Kidney (tissue), 14 donors: ENCODE results near the gene OR1F1. TPM values are rescaled to one million over a fixed set of nuclear protein-coding genes. Genes with fewer than 3 reads are reported as not detected.

Source experiments
- DNase-seq, 5 donors: peaks; one replicate each; pipeline ENCODE4 v3.0.0-alpha.2; 2013 to 2020
- FAIRE-seq: peaks from 2 replicates; lab custom pipeline; 2012; peaks lifted over from hg19 to GRCh38; lab: Jason Lieb, UNC
- H3K27ac ChIP-seq, 2 donors: one replicate each; pipeline ENCODE4 v1.7.0; 2013; ENCODE audit warnings: low read depth in 2 of 2, low read length in 2 of 2, inconsistent platforms in 1 of 2
- H3K27me3 ChIP-seq: one replicate; pipeline ENCODE4 v1.7.1; 2013; ENCODE audit warnings: low read length, inconsistent platforms; ENCODE audit not compliant: control insufficient read depth, insufficient read depth
- H3K36me3 ChIP-seq, 3 donors: one replicate each; pipeline versions ENCODE4 v1.7.0 to v1.7.1; 2013; ENCODE audit warnings: low read length in 3 of 3, control low read depth in 1 of 3, inconsistent platforms in 1 of 3; ENCODE audit not compliant: insufficient read depth in 3 of 3, control insufficient read depth in 2 of 3
- H3K4me1 ChIP-seq, 3 donors: one replicate each; pipeline versions ENCODE4 v1.7.0 to v1.7.1; 2013; ENCODE audit warnings: low read length in 3 of 3, inconsistent platforms in 1 of 3, low read depth in 1 of 3; ENCODE audit not compliant: control insufficient read depth in 2 of 3, insufficient read depth in 2 of 3
- H3K4me3 ChIP-seq, 3 donors: one replicate each; pipeline versions ENCODE4 v1.7.0 to v1.8.1; 2013; ENCODE audit warnings: low read length in 3 of 3, control low read depth in 1 of 3, inconsistent platforms in 1 of 3
- H3K9ac ChIP-seq, 3 donors: one replicate each; pipeline versions ENCODE4 v1.7.0 to v1.7.1; 2013; ENCODE audit warnings: low read length in 3 of 3, control low read depth in 1 of 3, inconsistent platforms in 1 of 3
- H3K9me3 ChIP-seq, 3 donors: one replicate each; pipeline versions ENCODE4 v1.7.0 to v1.7.1; 2013; ENCODE audit warnings: low read length in 3 of 3, control low read depth in 1 of 3, inconsistent platforms in 1 of 3; ENCODE audit not compliant: control insufficient read depth in 2 of 3, insufficient read depth in 1 of 3
- CTCF ChIP-seq: IDR thresholded peaks from 3 replicates; pipeline ENCODE4 v1.5.1; 2012; ENCODE audit warnings: mild to moderate bottlenecking, moderate library complexity, borderline replicate concordance; ENCODE audit not compliant: insufficient read depth; ENCODE audit errors: extremely low read depth
- intact Hi-C: fragments of 100-400 bp; cut with DNase I; formaldehyde crosslinking; loops from one replicate; pipeline ENCODE4 v1.11.1; 2022
- polyA plus RNA-seq: library from polyadenylated mRNA; stranded (reverse); fragments of 350-450 nt; fragmentation: Illumina TruSeq; extraction: RNeasy Lipid Tissue Mini Kit (QIAGEN cat#74804); gene quantifications from one replicate; pipeline ENCODE4 v1.2.3, GENCODE V29; 2014; ENCODE audit warnings: low read depth, low replicate concordance; ENCODE audit not compliant: insufficient read depth
- total RNA-seq: library from RNA; stranded (reverse); fragmentation: NEBNext Ultra II Directional; extraction: Animal tissue kit (Norgen Biotek cat#: 25700); gene quantifications from one replicate; pipeline ENCODE4 v1.2.1, GENCODE V29; 2021
- donor health status: control.
- donor health status: control.
- donor health status: control.
- donor health status: control.
- donor health status: control.
- donor health status: DM: yes; HTN: yes; CAD: no.
- donor health status: Normal renal cell carcinoma (clear cell type).

The OR1F1 gene
- total and polyA plus RNA-seq, 2 donors from 2014 or later: not detected

- TF ChIP-seq CTCF: no peak
- Histone ChIP-seq H3K9me3 (no peaks in the 10 kb centered on the region), H3K27ac (no peak overlapping the region), H3K9ac (no peak overlapping the region), H3K36me3 (no peaks in the 10 kb centered on the region), H3K4me1 (peaks cover 0 to 7% (median 3%) of the 10 kb centered on the region in 3 donors), H3K4me3 (peak overlapping the region in 2 of 3 donors; percentile 50 to 65), H3K27me3 (no peaks in the 10 kb centered on the region)
- DNase-seq: peak in 1 of 5 donors; percentile 76
- FAIRE-seq: no peak
- intact Hi-C loops: no loop called here
Measured at GRCh38 chr16:3152027-3152276, 36.1 kb upstream of the OR1F1 start.

GRCh38 chr16:3152277-3152990 lies 35.6 kb upstream of the OR1F1 start:
- FAIRE-seq: no peak
- DNase-seq: peak; percentile 91 to 96 (median 95)
- Histone ChIP-seq H3K9ac (peak overlapping the region in 1 of 3 donors; percentile 62), H3K9me3 (no peaks in the 10 kb centered on the region), H3K27me3 (no peaks in the 10 kb centered on the region), H3K4me1 (peaks cover 0 to 7% (median 3%) of the 10 kb centered on the region in 3 donors), H3K36me3 (no peaks in the 10 kb centered on the region), H3K27ac (peak overlapping the region in 1 of 2 donors; percentile 62), H3K4me3 (peak overlapping the region; percentile 50 to 65 (median 52))
- TF ChIP-seq CTCF: peak; percentile 31
- intact Hi-C loops: no loop called here

GRCh38 chr16:3152991-3153368 lies 35.0 kb upstream of the OR1F1 start:
- no peak for TF ChIP-seq CTCF
- H3K4me3 ChIP-seq: peak overlapping the region in 1 of 3 donors; percentile 65
- H3K4me1 ChIP-seq: peaks cover 0 to 12% (median 3%) of the 10 kb centered on the region in 3 donors
- no peaks in the 10 kb centered on the region for H3K9me3 ChIP-seq
- H3K36me3 ChIP-seq: no peaks in the 10 kb centered on the region
- DNase-seq: no peak
- H3K9ac ChIP-seq: no peak overlapping the region
- H3K27me3 ChIP-seq: no peaks in the 10 kb centered on the region
- intact Hi-C loops: no loop called here
- FAIRE-seq: no peak
- no peak overlapping the region for H3K27ac ChIP-seq
